ENCODE results near the gene ZNF771.

ZNF771 gene

GRCh38 chr16:30407102-30407803, at the start of gene ZNF771:
Gene ZNF771 (plus strand): TSS chr16:30407606. CDS start chr16:30408054, 448 bp downstream.
- DNase-seq, result peak; percentile 82

- no peak for DNase-seq
Measured at GRCh38 chr16:30357715-30358576, 49.5 kb upstream of the ZNF771 start.

GRCh38 chr16:30358577-30358936, 48.8 kb upstream of the ZNF771 start:
- DNase-seq, result no peak

GRCh38 chr16:30358990-30359870, 48.2 kb upstream of the ZNF771 start:
- no peak for DNase-seq

- no peak for DNase-seq
Measured at GRCh38 chr16:30359871-30360170, 47.6 kb upstream of the ZNF771 start.

GRCh38 chr16:30361180-30361579, 46.2 kb upstream of the ZNF771 start:
- DNase-seq, result no peak

- no peak for DNase-seq
Measured at GRCh38 chr16:30365200-30365599, 42.2 kb upstream of the ZNF771 start.

- no peak for DNase-seq
Measured at GRCh38 chr16:30366511-30366910, 40.9 kb upstream of the ZNF771 start.

GRCh38 chr16:30367349-30368009, 39.9 kb upstream of the ZNF771 start:
- no peak for DNase-seq

- DNase-seq, result no peak
Measured at GRCh38 chr16:30368122-30368791, 39.1 kb upstream of the ZNF771 start.

GRCh38 chr16:30368792-30369090, 38.7 kb upstream of the ZNF771 start:
- DNase-seq, result no peak

GRCh38 chr16:30369091-30369937, 38.1 kb upstream of the ZNF771 start:
- no peak for DNase-seq

GRCh38 chr16:30369938-30370455, 37.4 kb upstream of the ZNF771 start:
- DNase-seq, result no peak

GRCh38 chr16:30370456-30371247, 36.8 kb upstream of the ZNF771 start, which contains the start of gene TBC1D10B:
Gene TBC1D10B (minus strand): TSS chr16:30370494. CDS start chr16:30370183, 311 bp downstream.
- DNase-seq, result peak; percentile 100

GRCh38 chr16:30371248-30371816, 36.1 kb upstream of the ZNF771 start:
- no peak for DNase-seq

GRCh38 chr16:30372038-30372712, 35.2 kb upstream of the ZNF771 start:
- DNase-seq, result no peak

- DNase-seq, result no peak
Measured at GRCh38 chr16:30372725-30373124, 34.7 kb upstream of the ZNF771 start.

GRCh38 chr16:30374538-30374937, 32.9 kb upstream of the ZNF771 start, which contains the start of gene MYL11:
Gene MYL11 (plus strand): TSS chr16:30374802. CDS start chr16:30374858, 56 bp downstream.
- no peak for DNase-seq

GRCh38 chr16:30375864-30376263, 31.5 kb upstream of the ZNF771 start:
- DNase-seq, result no peak
